GM21528 (cell line): ENCODE measurements around the gene CYP2A7.
"Not testable (repeated sequence)": the region's sequence is repeated elsewhere in the genome, so short reads cannot be mapped to it uniquely, and the experiment has no call there.

ENCODE experiments used
- ATAC-seq: cut with Tn5 transposase; IDR thresholded peaks from one replicate; pipeline ENCODE4 v1.9.1; 2021; ENCODE audit warnings: mild to moderate bottlenecking, moderate library complexity; ENCODE audit not compliant: unreplicated experiment, low FRiP score

The CYP2A7 gene, protein sequence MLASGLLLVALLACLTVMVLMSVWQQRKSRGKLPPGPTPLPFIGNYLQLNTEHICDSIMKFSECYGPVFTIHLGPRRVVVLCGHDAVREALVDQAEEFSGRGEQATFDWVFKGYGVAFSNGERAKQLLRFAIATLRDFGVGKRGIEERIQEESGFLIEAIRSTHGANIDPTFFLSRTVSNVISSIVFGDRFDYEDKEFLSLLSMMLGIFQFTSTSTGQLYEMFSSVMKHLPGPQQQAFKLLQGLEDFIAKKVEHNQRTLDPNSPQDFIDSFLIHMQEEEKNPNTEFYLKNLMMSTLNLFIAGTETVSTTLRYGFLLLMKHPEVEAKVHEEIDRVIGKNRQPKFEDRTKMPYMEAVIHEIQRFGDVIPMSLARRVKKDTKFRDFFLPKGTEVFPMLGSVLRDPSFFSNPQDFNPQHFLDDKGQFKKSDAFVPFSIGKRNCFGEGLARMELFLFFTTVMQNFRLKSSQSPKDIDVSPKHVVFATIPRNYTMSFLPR

GRCh38 chr19:40882062-40882461 is at the start of gene CYP2A7:
Gene CYP2A7, minus strand, starts transcription at chr19:40882231. Its CDS starts 21 bp downstream, at chr19:40882210.
- not testable (repeated sequence) for ATAC-seq

GRCh38 chr19:40930799-40931198 is 48.8 kb upstream of the CYP2A7 start:
- ATAC-seq = not testable (repeated sequence)

- not testable (repeated sequence) for ATAC-seq
Observed at GRCh38 chr19:40929942-40930341, 47.9 kb upstream of the CYP2A7 start.

DNA sequence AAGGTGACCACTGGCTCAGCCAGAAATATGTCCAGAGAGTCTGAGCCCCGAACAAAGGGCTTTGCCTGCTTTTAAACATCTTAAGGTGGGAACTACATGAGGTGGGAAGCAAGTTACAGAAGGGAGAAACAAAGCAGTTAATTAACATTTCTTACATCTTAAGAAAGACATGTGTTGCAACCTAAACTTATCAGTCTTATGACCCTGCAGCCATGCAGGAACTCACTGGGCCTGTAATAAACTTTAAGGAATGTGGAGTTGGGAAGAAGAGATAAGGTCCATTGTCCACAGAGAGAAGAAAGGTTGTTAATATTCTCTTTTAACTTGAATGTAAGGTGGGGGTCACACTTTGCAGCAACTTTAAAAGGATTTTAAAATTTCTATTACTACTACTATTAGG is 46.8 kb upstream of the CYP2A7 start:
- ATAC-seq = no peak

- no peak for ATAC-seq
Observed at GRCh38 chr19:40927567-40927966, 45.5 kb upstream of the CYP2A7 start.

DNA sequence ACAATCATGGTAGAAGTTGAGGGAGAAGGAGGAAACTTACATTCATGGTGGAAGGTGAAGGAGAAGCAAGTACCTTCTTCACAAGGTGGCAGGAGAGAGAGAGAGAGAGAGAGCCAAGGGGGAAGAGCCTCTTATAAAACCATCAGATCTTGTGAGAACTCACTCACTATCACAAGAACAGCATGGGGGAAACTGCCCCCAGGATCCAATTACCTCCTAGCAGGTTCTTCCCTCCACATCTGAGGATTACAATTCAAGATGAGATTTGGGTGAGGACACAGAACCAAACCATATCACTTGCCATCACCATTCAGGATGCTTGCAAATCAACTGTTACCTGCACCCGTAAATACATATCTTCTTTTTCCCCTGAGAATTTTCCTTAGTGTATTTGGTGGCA is 44.2 kb upstream of the CYP2A7 start:
- ATAC-seq = not testable (repeated sequence)

- ATAC-seq = no peak
Observed at GRCh38 chr19:40923934-40924391, 41.9 kb upstream of the CYP2A7 start.

DNA sequence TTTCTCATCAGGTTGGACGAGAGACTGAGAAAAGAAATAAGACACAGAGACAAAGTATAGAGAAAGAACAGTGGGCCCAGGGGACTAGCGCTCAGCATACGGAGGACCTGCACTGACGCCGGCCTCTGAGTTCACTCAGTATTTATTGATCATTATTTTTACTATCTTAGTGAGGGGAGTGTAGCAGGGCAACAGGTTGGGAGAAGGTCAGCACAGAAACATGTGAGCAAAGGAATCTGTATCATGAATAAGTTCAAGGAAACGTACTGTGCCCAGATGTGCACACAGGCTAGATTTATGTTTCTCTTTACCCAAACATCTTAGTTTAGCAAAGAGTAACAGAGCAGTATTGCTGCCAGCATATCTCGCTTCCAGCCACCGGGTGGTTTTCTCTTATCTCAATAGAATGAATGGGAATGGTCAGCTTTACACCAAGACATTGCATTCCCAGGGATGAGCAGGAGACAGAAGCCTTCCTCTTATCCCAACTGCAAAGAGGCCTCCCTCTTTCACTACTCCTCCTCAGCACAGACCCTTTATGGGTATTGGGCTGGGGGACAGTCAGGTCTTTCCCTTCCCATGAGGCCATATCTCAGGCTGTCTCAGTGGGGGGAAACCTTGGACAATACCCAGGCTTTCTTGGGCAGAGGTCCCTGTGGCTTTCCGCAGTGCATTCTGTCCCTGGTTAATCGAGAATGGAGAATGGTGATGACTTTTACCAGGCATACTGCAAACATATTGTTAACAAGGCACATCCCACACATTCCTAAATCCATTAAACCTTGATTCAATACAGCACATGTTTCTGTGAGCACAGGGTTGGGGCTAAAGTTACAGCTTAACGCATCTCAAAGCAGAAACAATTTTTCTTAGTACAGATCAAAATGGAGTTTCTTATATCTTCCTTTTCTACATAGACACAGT is 40.5 kb upstream of the CYP2A7 start:
- ATAC-seq = not testable (repeated sequence)

- no peak for ATAC-seq
Observed at GRCh38 chr19:40921005-40921897, 39.2 kb upstream of the CYP2A7 start.

- no peak for ATAC-seq
Observed at GRCh38 chr19:40920300-40921004, 38.4 kb upstream of the CYP2A7 start.

DNA sequence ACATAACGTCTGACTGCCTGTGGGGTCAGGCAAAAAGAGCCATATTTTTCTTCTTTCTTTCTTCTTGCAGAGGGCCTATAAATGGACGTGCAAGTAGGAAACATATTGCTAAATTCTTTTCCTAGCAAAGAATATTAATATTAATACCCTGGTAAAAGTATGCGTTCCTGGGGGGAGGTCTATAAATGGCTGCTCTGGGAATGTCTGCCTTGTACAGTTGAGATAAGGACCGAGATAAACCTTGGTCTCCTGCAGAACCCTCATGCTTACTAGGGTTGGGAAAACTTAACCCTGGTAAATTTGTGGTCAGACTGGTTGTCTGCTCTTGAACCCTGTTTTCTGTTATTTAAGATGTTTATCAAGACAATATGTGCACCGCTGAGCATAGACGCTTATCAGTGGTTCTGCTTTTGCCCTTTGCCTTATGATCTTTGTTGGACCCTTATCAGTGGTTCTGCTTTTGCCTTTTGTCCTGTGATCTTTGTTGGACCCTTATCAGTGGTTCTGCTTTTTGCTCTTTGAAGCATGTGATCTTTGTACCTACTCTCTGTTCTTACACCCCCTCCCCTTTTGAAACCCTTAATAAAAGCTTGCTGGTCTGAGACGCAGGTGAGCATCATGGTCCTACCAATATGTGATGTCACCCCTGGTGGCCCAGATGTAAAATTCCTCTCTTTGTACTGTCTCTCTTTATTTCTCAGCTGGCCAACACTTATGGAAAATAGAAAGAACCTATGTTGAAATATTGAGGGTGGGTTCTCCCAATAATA is 37.7 kb upstream of the CYP2A7 start:
- ATAC-seq = not testable (repeated sequence)

- not testable (repeated sequence) for ATAC-seq
Observed at GRCh38 chr19:40918303-40918702, 36.3 kb upstream of the CYP2A7 start.

DNA sequence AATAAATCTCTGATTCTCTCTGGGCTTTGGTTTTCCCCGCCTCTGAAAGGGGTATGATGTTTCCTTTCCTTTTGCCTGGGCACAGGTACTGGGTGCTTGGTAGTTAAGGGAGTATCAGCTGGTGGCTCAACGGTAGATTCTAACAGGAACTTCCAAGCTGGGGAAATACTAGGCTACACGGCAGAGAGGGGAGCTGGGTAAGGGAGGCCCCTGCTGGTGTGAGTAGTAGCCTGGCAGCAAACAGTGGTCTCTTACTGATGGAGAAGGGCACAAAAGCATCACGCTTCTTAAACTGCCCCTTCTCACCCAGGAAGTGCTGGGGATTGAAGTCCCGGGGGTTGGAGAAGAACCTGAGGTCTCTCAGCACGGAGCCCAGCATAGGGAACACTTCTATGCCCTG is 26.9 kb upstream of the CYP2A7 start:
- ATAC-seq = no peak

DNA sequence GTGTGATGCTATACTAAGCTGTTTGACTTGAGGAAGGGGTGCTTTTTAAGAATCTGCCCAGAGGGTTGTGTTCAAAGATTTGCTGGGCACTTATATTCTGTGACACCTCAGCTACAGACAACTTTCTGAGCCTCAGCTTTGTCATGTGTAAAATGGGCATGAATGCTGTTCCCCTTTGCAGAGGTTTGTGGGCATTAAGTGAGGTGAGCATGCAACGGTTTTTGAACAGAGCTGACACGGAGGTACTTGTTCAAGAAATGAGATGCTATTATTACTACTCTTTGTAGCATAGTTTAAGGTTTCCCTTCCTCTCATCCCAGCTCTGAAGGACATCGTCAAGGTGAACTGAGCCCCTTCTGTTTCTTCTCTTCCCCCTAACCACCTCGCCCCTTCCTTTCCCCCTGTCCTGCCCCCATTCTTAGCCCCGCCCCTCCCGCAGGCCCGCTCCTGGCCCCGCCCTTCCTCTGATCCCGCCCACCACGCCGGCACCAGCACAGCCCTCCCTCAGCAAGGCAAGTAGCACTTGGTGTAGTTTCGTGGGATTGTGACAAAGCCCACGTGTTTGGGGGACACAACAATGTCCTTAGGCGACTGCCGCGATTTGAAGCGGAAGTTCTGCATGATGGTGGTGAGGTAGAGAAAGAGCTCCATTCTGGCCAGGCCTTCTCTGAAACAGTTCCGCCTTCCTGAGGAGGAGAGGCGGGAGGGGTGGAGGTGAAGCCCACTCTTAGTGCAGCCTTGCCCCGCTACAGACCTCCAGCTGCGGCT is 26.1 kb upstream of the CYP2A7 start:
- no peak for ATAC-seq

DNA sequence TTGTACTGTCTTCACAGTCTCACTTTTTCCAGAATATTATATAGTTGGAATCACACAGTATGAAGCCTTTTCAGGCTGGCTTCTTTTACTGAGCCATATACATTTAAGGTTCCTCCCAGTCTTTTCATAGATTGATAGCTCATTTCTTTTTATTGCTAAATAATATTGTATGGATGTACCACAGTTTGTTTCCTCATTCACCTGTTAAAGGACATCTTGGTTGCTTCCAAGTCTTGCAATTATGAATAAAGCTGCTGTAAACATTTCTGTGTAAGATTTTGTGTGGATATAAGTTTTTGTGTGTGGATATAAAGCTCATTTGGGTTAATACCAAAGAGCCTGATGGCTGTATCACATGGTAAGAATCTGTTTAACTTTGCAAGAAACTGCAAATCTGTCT is 24.5 kb upstream of the CYP2A7 start:
- ATAC-seq = no peak

- not testable (repeated sequence) for ATAC-seq
Observed at GRCh38 chr19:40904673-40905156, 22.7 kb upstream of the CYP2A7 start.

GRCh38 chr19:40901975-40902750 is 20.1 kb upstream of the CYP2A7 start:
- ATAC-seq = not testable (repeated sequence)
